H1 (cell line): ENCODE measurements around the gene CDC42EP1. TPM values are rescaled to one million over a fixed set of nuclear protein-coding genes. Genes with fewer than 3 reads are reported as not detected.

Source experiments
- CBX8 ChIP-seq: fragments of 300-800, 300-1000 bp; sonication (generic); IDR thresholded peaks from 2 replicates; pipeline ENCODE4 v1.7.1; 2016; ENCODE audit warnings: low read depth, low read length, borderline replicate concordance
- CREB1 ChIP-seq: IDR thresholded peaks from 2 replicates; pipeline ENCODE4 v1.6.1; 2012; ENCODE audit warnings: inconsistent platforms
- EGR1 ChIP-seq: IDR thresholded peaks from 2 replicates; pipeline ENCODE4 v1.6.1; 2011; ENCODE audit warnings: low read depth, low read length, borderline replicate concordance
- FOSL1 ChIP-seq: IDR thresholded peaks from 2 replicates; pipeline ENCODE4 v1.6.1; 2011; ENCODE audit warnings: mild to moderate bottlenecking, low read depth, low read length, moderate library complexity; ENCODE audit not compliant: insufficient read depth
- HDAC6 ChIP-seq: IDR thresholded peaks from one replicate; pipeline ENCODE4 v1.7.1; 2012; ENCODE audit warnings: low read depth, mild to moderate bottlenecking, inconsistent platforms, low read length, moderate library complexity
- JUN ChIP-seq: IDR thresholded peaks from 2 replicates; pipeline ENCODE4 v1.6.1; 2011; ENCODE audit warnings: low read depth, mild to moderate bottlenecking, improper control_type of control experiment, low read length
- KDM1A ChIP-seq: fragments of 200-600, 300-600 bp; sonication (generic); IDR thresholded peaks from 2 replicates; pipeline ENCODE4 v1.7.1; 2016; ENCODE audit warnings: mild to moderate bottlenecking, low read length, borderline replicate concordance
- KDM4A ChIP-seq: IDR thresholded peaks from one replicate; pipeline ENCODE4 v1.7.1; 2012; ENCODE audit warnings: low read depth, mild to moderate bottlenecking, moderate library complexity, low read length, inconsistent platforms; ENCODE audit not compliant: severe bottlenecking
- KDM5A ChIP-seq: fragments of 200-600 bp; IDR thresholded peaks from 2 replicates; pipeline ENCODE4 v1.7.1; 2012; ENCODE audit warnings: mild to moderate bottlenecking, low read length, inconsistent platforms, mixed read lengths
- POLR2A ChIP-seq, 2 experiments: IDR thresholded peaks; 1 replicate in 1 of 2; 2 replicates in 1 of 2; pipeline ENCODE4 v1.6.1; 2011; ENCODE audit warnings: low read depth in 2 of 2, low read length in 2 of 2, mild to moderate bottlenecking in 2 of 2; ENCODE audit errors: control extremely low read depth in 1 of 2
- POU5F1 ChIP-seq: IDR thresholded peaks from 2 replicates; pipeline ENCODE4 v1.6.1; 2011; ENCODE audit warnings: low read depth, mild to moderate bottlenecking, low read length, moderate library complexity
- RBBP5 ChIP-seq: IDR thresholded peaks from 2 replicates; pipeline ENCODE4 v1.7.1; 2012; ENCODE audit warnings: low read depth, mild to moderate bottlenecking, inconsistent platforms, low read length, moderate library complexity, borderline replicate concordance
- RFX5 ChIP-seq: IDR thresholded peaks from 2 replicates; pipeline ENCODE4 v1.6.1; 2011; ENCODE audit warnings: low read depth, low read length, improper control_type of control experiment, borderline replicate concordance
- SAP30 ChIP-seq: fragments of 300-600 bp; sonication (generic); IDR thresholded peaks from 2 replicates; pipeline ENCODE4 v1.7.1; 2012; ENCODE audit warnings: low read length, moderate library complexity, mild to moderate bottlenecking, inconsistent platforms; ENCODE audit not compliant: insufficient read depth, insufficient replicate concordance
- SIX5 ChIP-seq: IDR thresholded peaks from 2 replicates; pipeline ENCODE4 v1.6.1; 2011; ENCODE audit warnings: mild to moderate bottlenecking, low read depth, low read length
- SUZ12 ChIP-seq: fragments of 200-600 bp; sonication (generic); IDR thresholded peaks from 2 replicates; pipeline ENCODE4 v1.6.1; 2012; ENCODE audit warnings: mild to moderate bottlenecking, inconsistent platforms, low read length, moderate library complexity, mixed read lengths
- TAF1 ChIP-seq: IDR thresholded peaks from 2 replicates; pipeline ENCODE4 v1.6.1; 2011; ENCODE audit warnings: mild to moderate bottlenecking, low read depth, low read length
- TEAD4 ChIP-seq: IDR thresholded peaks from 2 replicates; pipeline ENCODE4 v1.6.1; 2012; ENCODE audit warnings: low read depth, low read length, inconsistent platforms, mixed read lengths
- polyA plus RNA-seq, 7 experiments: library from polyadenylated mRNA; depleted of rRNA in 3 of 7; stranded (reverse) in 5 of 7; unstranded in 2 of 7; fragments of >200 nt in 5 of 7; fragments of 200-250 nt in 2 of 7; gene quantifications; 1 replicate in 5 of 7; 2 replicates in 1 of 7; 4 replicates in 1 of 7; pipeline versions ENCODE4 v1.2.1 to v1.2.3, GENCODE V29; 2011 to 2013; ENCODE audit warnings: missing spikeins in 2 of 7, mixed read lengths in 2 of 7
- total RNA-seq: library from RNA; stranded (reverse); fragmentation: NEBNext Ultra II Directional; extraction: Animal tissue kit (Norgen Biotek cat#: 25700); gene quantifications from 2 replicates; pipeline ENCODE4 v1.2.1, GENCODE V29; 2021
- TF ChIP-seq, protein P1 (sequence below): IDR thresholded peaks from 2 replicates; pipeline ENCODE4 v1.6.1; 2011; ENCODE audit warnings: low read depth, mild to moderate bottlenecking, low read length; ENCODE audit not compliant: insufficient read depth
- TF ChIP-seq, protein P2 (sequence below): IDR thresholded peaks from 2 replicates; pipeline ENCODE4 v1.6.1; 2012; ENCODE audit warnings: low read length, inconsistent platforms

The CDC42EP1 gene
- total and polyA plus RNA-seq, 2 of the 8 experiments (the other 6 are each of a cell fraction or from before 2014, with no cell fraction given) = 8.3 to 11.2 TPM

DNA sequence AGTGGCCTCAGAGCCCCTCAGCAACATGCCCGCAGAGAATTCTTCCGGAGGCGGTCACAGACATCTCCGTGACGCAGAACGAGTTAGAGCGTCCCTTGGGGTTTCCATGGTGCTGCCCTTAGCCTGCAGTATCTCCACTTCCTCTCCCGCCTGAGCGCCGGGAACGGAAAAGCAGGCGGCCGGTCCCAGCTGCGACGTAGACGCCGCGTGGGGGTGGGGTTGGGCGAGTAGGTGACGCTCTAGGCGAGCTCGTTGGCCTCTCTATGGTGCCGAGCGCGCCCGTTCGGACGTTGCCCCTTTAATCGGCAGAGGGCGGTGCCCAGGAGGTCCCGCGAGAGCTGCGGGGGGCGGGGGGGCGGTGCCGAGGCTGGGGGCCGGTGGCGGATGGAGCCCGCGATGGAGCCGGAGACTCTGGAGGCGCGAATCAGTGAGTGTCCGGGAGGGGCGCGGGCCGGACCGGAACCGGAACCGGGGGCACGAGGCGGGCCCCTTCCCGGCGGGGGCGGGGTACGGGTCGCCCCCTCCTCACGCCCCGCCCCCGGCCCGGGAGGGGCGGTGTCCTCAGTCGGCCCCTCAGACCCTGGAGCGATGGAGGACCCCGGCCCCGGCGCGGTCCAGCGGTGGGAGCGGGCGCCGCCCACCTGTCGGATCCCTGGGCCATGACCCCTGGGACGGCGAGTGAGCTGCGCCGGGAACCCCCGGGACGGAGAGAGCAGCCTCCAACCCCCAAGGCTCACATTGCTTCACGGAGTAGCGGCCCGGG, 48.4 kb downstream of the CDC42EP1 start, which contains the start of gene GGA1 (continued):
- TF ChIP-seq SAP30 (no peak), TEAD4 (no peak), KDM5A (no peak; the same call in 1 of the 2 replicates), SIX5 (no peak), JUN (no peak), RFX5 (no peak; the same call in 1 of the 2 replicates), FOSL1 (no peak), HDAC6 (no peak), EGR1 (peak; percentile 71; the same call in 1 of the 2 replicates), CBX8 (no peak), TAF1 (peak; percentile 75), CREB1 (peak; percentile 90), POLR2A (IDR thresholded peaks at IDR 0.05; ENCODE audit: control extremely low read depth in 1 of 2, low read depth in 2 of 2, low read length in 2 of 2) (peak; percentile 35 to 83), POU5F1 (no peak), KDM4A (peak; percentile 85), RBBP5 (0 out of 2 replicates have a peak, but pooled peaks have one; percentile 35), KDM1A (0 out of 2 replicates have a peak, but pooled peaks have one; percentile 8), SUZ12 (no peak)
- TF ChIP-seq, protein P1, sequence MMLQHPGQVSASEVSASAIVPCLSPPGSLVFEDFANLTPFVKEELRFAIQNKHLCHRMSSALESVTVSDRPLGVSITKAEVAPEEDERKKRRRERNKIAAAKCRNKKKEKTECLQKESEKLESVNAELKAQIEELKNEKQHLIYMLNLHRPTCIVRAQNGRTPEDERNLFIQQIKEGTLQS = no peak
- TF ChIP-seq, protein P2, sequence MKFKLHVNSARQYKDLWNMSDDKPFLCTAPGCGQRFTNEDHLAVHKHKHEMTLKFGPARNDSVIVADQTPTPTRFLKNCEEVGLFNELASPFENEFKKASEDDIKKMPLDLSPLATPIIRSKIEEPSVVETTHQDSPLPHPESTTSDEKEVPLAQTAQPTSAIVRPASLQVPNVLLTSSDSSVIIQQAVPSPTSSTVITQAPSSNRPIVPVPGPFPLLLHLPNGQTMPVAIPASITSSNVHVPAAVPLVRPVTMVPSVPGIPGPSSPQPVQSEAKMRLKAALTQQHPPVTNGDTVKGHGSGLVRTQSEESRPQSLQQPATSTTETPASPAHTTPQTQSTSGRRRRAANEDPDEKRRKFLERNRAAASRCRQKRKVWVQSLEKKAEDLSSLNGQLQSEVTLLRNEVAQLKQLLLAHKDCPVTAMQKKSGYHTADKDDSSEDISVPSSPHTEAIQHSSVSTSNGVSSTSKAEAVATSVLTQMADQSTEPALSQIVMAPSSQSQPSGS = peak; percentile 75; the same call in 1 of the 2 replicates
